Panc1 (cell line): Measurements from ENCODE around the gene TMED4. TPM values are rescaled to one million over a fixed set of nuclear protein-coding genes. Genes with fewer than 3 reads are reported as not detected.
"Not testable (repeated sequence)": the region's sequence is repeated elsewhere in the genome, so short reads cannot be mapped to it uniquely, and the experiment has no call there.

Source experiments
- ATAC-seq: fragments of 200-7000 bp; cut with Tn5 transposase; 2 replicates; pipeline ENCODE4 v1.9.1; 2020; ENCODE audit warnings: mild to moderate bottlenecking, moderate library complexity
- BruUV-seq: library from RNA; stranded (reverse); fragments of 400-500 nt; replicated peaks from 2 replicates; lab custom pipeline; 2021; lab: Mats Ljungman, UMichigan
- CTCF ChIA-PET: fragments of 300-600 bp; sonication (Branson Sonifier 250); formaldehyde crosslinking; loops from one replicate; lab custom pipeline; 2022; ENCODE audit warnings: antibody characterized with exemption; lab: Charles Lee
- POLR2A ChIA-PET: fragments of 300-600 bp; sonication (Branson Sonifier 250); formaldehyde crosslinking; loops from one replicate; lab custom pipeline; 2022; ENCODE audit warnings: antibody characterized with exemption; lab: Charles Lee
- DNase-seq: peaks from one replicate; pipeline ENCODE4 v3.0.0-alpha.2; 2010; ENCODE audit warnings: low read depth, low spot score
- H3K27ac ChIP-seq: 2 replicates; pipeline ENCODE4 v1.5.1; 2011; ENCODE audit warnings: mild to moderate bottlenecking, low read length, inconsistent platforms
- H3K27me3 ChIP-seq: fragments of 200-500 bp; sonication (Bioruptor generic); 2 replicates; pipeline ENCODE4 v1.6.0; 2014; ENCODE audit warnings: low read length, inconsistent platforms; ENCODE audit not compliant: control insufficient read depth, insufficient read depth
- H3K36me3 ChIP-seq: fragments of 200-500 bp; sonication (Bioruptor generic); 2 replicates; pipeline ENCODE4 v1.5.1; 2014; ENCODE audit warnings: inconsistent platforms, mild to moderate bottlenecking, low read length, moderate library complexity; ENCODE audit not compliant: control insufficient read depth, insufficient read depth
- H3K4me1 ChIP-seq: 2 replicates; pipeline ENCODE4 v1.5.1; 2011; ENCODE audit warnings: inconsistent platforms, mild to moderate bottlenecking, low read length, moderate library complexity; ENCODE audit not compliant: control insufficient read depth, insufficient read depth
- H3K4me3 ChIP-seq, 2 experiments: 2 replicates each; pipeline ENCODE4 v1.5.1; 2011 to 2012; ENCODE audit warnings: low read depth in 2 of 2, low read length in 2 of 2, mild to moderate bottlenecking in 2 of 2, inconsistent platforms in 1 of 2, moderate library complexity in 1 of 2
- H3K9me3 ChIP-seq: fragments of 200-500 bp; sonication (Bioruptor generic); 2 replicates; pipeline ENCODE4 v1.5.1; 2014; ENCODE audit warnings: low read depth, mild to moderate bottlenecking, inconsistent platforms, low read length, moderate library complexity; ENCODE audit not compliant: control insufficient read depth, insufficient read depth
- POLR2AphosphoS5 ChIP-seq: IDR thresholded peaks from 2 replicates; pipeline ENCODE4 v1.6.1; 2012; ENCODE audit warnings: mild to moderate bottlenecking, low read depth, low read length, moderate library complexity
- SIN3A ChIP-seq: IDR thresholded peaks from 2 replicates; pipeline ENCODE4 v1.6.1; 2012; ENCODE audit warnings: low read depth, mild to moderate bottlenecking, low read length, moderate library complexity, borderline replicate concordance; ENCODE audit not compliant: insufficient read depth
- TCF7L2 ChIP-seq: IDR thresholded peaks from 2 replicates; pipeline ENCODE4 v1.6.1; 2011; ENCODE audit warnings: mild to moderate bottlenecking, low read depth, low read length, inconsistent platforms
- in situ Hi-C: cut with HindIII; loops from 2 replicates; pipeline ENCODE4 v1.10.0; 2016; ENCODE audit warnings: low sequenced_read_pairs, low pct_unique_long_range_greater_than_20kb
- intact Hi-C: fragments of 100-400 bp; cut with micrococcal nuclease; formaldehyde crosslinking; loops from one replicate; pipeline ENCODE4 v1.10.0; 2022; ENCODE audit not compliant: unreplicated experiment
- total RNA-seq: library from RNA; stranded (reverse); gene quantifications from one replicate; pipeline ENCODE4 v1.2.1, GENCODE V29; 2021; ENCODE audit not compliant: unreplicated experiment
- TF ChIP-seq, protein P1 (sequence below): fragments of 450-650 bp; IDR thresholded peaks from 2 replicates; pipeline ENCODE4 v1.5.1; 2017; ENCODE audit warnings: mild to moderate bottlenecking
- TF ChIP-seq, protein P2 (sequence below), 2 experiments: IDR thresholded peaks; 2 replicates each; pipeline ENCODE4 v1.6.1; 2011 to 2012; ENCODE audit warnings: low read depth in 2 of 2, control low read depth in 1 of 2, low read length in 1 of 2, mild to moderate bottlenecking in 1 of 2, moderate library complexity in 1 of 2; ENCODE audit not compliant: insufficient read depth in 1 of 2

The TMED4 gene
- total RNA-seq, 1 experiment from 2014 or later = 123 TPM

DNA sequence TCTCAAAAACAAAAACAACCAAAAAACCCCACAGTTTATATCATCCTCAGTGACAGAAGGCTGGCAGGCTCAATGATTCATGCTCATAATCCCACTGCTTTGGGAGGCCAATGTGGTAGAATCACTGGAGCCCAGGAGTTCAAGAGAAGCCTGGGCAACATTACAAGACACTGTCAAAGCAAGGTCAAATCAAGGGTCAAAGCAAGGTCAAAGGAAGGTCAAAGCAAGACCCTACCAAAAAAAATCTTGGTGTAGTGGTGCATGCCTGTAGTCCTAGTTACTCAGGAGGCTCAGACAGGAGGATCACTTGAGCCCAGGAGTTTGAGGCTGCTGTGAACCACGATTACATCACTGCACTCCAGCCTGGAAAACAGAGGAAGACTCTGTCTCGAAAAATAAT, 26.7 kb downstream of the TMED4 start:
- in situ Hi-C loops (no loop called here), intact Hi-C loops (no loop called here)
- CTCF ChIA-PET = no interaction called here
- no peak for ATAC-seq
- Histone ChIP-seq H3K9me3 (no peaks in the 10 kb centered on the region), H3K4me3 (no peak overlapping the region), H3K27ac (no peak overlapping the region), H3K27me3 (no peaks in the 10 kb centered on the region), H3K36me3 (no peaks in the 10 kb centered on the region), H3K4me1 (no peaks in the 10 kb centered on the region)
- no peak for DNase-seq
- no TSS peak for BruUV-seq
- POLR2A ChIA-PET = no interaction called here
- TF ChIP-seq, protein P1, sequence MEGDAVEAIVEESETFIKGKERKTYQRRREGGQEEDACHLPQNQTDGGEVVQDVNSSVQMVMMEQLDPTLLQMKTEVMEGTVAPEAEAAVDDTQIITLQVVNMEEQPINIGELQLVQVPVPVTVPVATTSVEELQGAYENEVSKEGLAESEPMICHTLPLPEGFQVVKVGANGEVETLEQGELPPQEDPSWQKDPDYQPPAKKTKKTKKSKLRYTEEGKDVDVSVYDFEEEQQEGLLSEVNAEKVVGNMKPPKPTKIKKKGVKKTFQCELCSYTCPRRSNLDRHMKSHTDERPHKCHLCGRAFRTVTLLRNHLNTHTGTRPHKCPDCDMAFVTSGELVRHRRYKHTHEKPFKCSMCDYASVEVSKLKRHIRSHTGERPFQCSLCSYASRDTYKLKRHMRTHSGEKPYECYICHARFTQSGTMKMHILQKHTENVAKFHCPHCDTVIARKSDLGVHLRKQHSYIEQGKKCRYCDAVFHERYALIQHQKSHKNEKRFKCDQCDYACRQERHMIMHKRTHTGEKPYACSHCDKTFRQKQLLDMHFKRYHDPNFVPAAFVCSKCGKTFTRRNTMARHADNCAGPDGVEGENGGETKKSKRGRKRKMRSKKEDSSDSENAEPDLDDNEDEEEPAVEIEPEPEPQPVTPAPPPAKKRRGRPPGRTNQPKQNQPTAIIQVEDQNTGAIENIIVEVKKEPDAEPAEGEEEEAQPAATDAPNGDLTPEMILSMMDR = no peak
- TF ChIP-seq TCF7L2 (no peak), SIN3A (no peak), POLR2AphosphoS5 (no peak)
- TF ChIP-seq, protein P2, sequence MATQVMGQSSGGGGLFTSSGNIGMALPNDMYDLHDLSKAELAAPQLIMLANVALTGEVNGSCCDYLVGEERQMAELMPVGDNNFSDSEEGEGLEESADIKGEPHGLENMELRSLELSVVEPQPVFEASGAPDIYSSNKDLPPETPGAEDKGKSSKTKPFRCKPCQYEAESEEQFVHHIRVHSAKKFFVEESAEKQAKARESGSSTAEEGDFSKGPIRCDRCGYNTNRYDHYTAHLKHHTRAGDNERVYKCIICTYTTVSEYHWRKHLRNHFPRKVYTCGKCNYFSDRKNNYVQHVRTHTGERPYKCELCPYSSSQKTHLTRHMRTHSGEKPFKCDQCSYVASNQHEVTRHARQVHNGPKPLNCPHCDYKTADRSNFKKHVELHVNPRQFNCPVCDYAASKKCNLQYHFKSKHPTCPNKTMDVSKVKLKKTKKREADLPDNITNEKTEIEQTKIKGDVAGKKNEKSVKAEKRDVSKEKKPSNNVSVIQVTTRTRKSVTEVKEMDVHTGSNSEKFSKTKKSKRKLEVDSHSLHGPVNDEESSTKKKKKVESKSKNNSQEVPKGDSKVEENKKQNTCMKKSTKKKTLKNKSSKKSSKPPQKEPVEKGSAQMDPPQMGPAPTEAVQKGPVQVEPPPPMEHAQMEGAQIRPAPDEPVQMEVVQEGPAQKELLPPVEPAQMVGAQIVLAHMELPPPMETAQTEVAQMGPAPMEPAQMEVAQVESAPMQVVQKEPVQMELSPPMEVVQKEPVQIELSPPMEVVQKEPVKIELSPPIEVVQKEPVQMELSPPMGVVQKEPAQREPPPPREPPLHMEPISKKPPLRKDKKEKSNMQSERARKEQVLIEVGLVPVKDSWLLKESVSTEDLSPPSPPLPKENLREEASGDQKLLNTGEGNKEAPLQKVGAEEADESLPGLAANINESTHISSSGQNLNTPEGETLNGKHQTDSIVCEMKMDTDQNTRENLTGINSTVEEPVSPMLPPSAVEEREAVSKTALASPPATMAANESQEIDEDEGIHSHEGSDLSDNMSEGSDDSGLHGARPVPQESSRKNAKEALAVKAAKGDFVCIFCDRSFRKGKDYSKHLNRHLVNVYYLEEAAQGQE (IDR thresholded peaks at IDR 0.05; ENCODE audit: insufficient read depth in 1 of 2, low read depth in 2 of 2, low read length in 1 of 2) = no peak

DNA sequence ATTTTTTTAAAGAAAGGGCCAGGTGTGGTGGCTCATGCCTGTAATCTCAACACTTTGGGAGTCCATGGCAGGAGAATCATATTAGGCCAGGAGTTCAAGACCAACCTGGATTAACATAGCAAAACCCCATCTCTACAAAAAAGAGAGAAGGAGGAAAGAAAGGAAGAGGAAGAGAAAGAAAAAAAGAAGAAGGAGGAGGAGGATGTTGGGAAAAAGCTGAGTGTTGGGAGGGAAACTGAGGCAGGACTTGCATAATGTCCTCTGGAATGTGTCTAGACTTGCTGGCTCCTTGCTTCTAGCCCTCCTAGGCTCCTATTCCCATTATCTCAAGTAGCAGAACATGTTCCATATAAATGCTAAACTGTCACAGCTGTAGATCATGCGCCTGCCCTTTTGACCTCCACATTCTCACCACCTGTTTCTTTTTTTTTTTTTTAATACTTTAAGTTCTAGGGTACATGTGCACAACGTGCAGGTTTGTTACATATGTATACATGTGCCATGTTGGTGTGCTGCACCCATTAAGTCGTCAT, 29.5 kb downstream of the TMED4 start:
- H3K27me3 ChIP-seq = peaks cover 11% of the 10 kb centered on the region; the same call in 1 of the 2 replicates
- BruUV-seq, intact Hi-C loops, H3K4me3 ChIP-seq, CTCF ChIA-PET, in situ Hi-C loops, DNase-seq, H3K9me3 ChIP-seq, H3K36me3 ChIP-seq, POLR2A ChIA-PET, H3K4me1 ChIP-seq, H3K27ac ChIP-seq, ATAC-seq: not testable (repeated sequence)

DNA sequence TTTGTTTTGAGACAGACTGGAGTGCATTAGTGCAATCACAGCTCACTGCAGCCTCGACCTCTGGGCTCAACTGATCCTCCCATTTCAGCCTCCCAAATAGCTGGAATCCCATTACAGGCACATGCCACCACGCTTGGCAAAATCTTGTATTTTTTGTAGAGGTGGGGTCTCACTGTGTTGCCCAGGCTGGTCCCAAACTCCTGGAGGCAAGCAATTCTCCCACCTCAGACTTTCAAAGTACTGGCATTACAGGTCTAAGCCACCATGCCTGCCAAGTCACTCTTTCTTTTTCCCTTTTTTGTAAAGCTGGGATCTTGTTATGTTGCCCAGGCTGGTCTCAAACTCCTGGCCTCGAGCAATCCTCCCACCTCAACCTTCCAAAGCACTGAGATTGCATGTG, 32.6 kb downstream of the TMED4 start:
- no peak for DNase-seq

More for the DNA sequence above, 32.6 kb downstream of the TMED4 start:
- ChIA-PET CTCF (no interaction called here), POLR2A (no interaction called here)
- intact Hi-C loops = no loop called here
- no TSS peak for BruUV-seq
- peaks cover 11% of the 10 kb centered on the region; the same call in 1 of the 2 replicates for H3K27me3 ChIP-seq
- ATAC-seq = no peak
- H3K4me1 ChIP-seq = no peaks in the 10 kb centered on the region
- no peaks in the 10 kb centered on the region for H3K36me3 ChIP-seq
- TF ChIP-seq TCF7L2 (no peak), SIN3A (no peak), POLR2AphosphoS5 (no peak)
- TF ChIP-seq, protein P1 = no peak
- TF ChIP-seq, protein P2 (IDR thresholded peaks at IDR 0.05; ENCODE audit: insufficient read depth in 1 of 2, low read depth in 2 of 2, low read length in 1 of 2) = no peak
- in situ Hi-C loops = no loop called here
- no peaks in the 10 kb centered on the region for H3K9me3 ChIP-seq
- no peak overlapping the region for H3K27ac ChIP-seq
- no peak overlapping the region for H3K4me3 ChIP-seq
